ENCODE data around the gene DUS4L. TPM values are rescaled to one million over a fixed set of nuclear protein-coding genes. Genes with fewer than 3 reads are reported as not detected.

DUS4L gene
- 16.2 and 18.6 TPM in 2 replicates for total RNA-seq

GRCh38 chr7:107563775-107564552 lies at the start of gene DUS4L, which contains the start of gene COG5:
TSS of gene DUS4L (plus strand) at chr7:107563971. CDS start at chr7:107567071, 3,100 bp downstream.
TSS of gene COG5 (minus strand) at chr7:107563920. CDS start at chr7:107563896, 24 bp downstream.

GRCh38 chr7:107579885-107580715 lies 16.3 kb downstream of the DUS4L start, which contains the start of gene BCAP29:
TSS of gene BCAP29 (plus strand) at chr7:107580246. CDS start at chr7:107580773, 527 bp downstream.

Small RNAs within 50 kb of the gene (small RNA-seq; reads per million reads assigned to genes)
- not detected for gene RF01233

Other genes starting within 250 kb of the DUS4L start
- gene GPR22, start 93.9 kb upstream of the DUS4L start, total RNA-seq = under 0.01 TPM in 1 of 2 replicates, not detected in the other
- gene COG5, start 51 bp upstream of the DUS4L start, total RNA-seq = 67.3 and 73.0 TPM in 2 replicates
- gene BCAP29, start 16.3 kb downstream of the DUS4L start, total RNA-seq = 191 and 310 TPM in 2 replicates
- 1.7 and 2.0 TPM in 2 replicates for gene SLC26A4, start 96.9 kb downstream of the DUS4L start, total RNA-seq
- 46.7 and 55.9 TPM in 2 replicates for gene CBLL1, start 180.2 kb downstream of the DUS4L start, total RNA-seq
- not detected in 2 replicates for gene SLC26A3, start 239.3 kb downstream of the DUS4L start, total RNA-seq

Data from thoracic aorta endothelial cell (primary cell).